ENCODE results near the gene OR5M8.

Gene OR5M8

GRCh38 chr11:56453521-56453920 lies 37.6 kb downstream of the OR5M8 start:
- TF ChIP-seq EZH2phosphoT487 (IDR thresholded peaks at IDR 0.05; ENCODE audit: low read depth) (no peak), CTCF (IDR thresholded peaks at IDR 0.05; ENCODE audit: low read depth, low read length) (no peak)
- Histone ChIP-seq H3K27me3 (ENCODE audit: low read depth, low read length) (no peaks in the 10 kb centered on the region), H3K4me2 (ENCODE audit: low read length) (no peak overlapping the region), H3K36me3 (replicated peaks; ENCODE audit: low read depth, low read length) (no peaks in the 10 kb centered on the region), H3K4me3 (ENCODE audit: low read length) (no peak overlapping the region), H2AFZ (ENCODE audit: low read depth, low read length) (no peak overlapping the region), H3K9me3 (ENCODE audit: insufficient read depth, low read length) (no peaks in the 10 kb centered on the region), H3K9ac (ENCODE audit: low read length) (no peak overlapping the region), H4K20me1 (ENCODE audit: insufficient read depth, low read length) (no peaks in the 10 kb centered on the region), H3K27ac (ENCODE audit: low read length) (no peak overlapping the region), H3K4me1 (ENCODE audit: low read length) (no peaks in the 10 kb centered on the region), H3K79me2 (ENCODE audit: low read length) (no peaks in the 10 kb centered on the region)
